Embryonic facial prominence (tissue), 1 donor: ENCODE data around the gene ZHX3.

Experiments
- DNase-seq: peaks from one replicate; pipeline ENCODE4 v3.0.0-alpha.2; 2016; ENCODE audit errors: extremely low spot score

Gene ZHX3

DNA sequence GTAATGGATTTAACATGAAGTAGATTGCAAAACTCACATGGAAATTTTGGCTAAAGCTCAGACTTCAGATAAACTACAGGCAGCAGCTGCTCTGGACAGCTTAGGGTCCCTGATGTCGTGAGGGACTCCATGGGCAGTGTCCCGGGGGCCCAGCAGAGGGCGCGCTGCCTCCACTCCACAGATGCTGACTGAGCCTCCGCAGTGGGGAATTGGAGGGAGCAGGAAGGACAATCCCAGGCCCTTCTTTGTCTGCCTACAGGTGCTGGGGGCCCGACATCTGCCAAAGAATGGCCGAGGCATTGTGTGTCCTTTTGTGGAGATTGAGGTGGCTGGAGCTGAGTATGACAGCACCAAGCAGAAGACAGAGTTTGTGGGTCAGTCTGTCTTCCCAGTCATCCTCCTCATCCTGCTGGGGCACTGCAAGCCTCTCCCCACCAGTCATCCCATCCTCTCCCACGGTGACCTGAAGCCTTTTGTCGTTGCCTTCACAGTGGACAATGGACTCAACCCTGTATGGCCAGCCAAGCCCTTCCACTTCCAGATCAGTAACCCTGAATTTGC is 144.3 kb downstream of the ZHX3 start:
- no peak for DNase-seq

DNA sequence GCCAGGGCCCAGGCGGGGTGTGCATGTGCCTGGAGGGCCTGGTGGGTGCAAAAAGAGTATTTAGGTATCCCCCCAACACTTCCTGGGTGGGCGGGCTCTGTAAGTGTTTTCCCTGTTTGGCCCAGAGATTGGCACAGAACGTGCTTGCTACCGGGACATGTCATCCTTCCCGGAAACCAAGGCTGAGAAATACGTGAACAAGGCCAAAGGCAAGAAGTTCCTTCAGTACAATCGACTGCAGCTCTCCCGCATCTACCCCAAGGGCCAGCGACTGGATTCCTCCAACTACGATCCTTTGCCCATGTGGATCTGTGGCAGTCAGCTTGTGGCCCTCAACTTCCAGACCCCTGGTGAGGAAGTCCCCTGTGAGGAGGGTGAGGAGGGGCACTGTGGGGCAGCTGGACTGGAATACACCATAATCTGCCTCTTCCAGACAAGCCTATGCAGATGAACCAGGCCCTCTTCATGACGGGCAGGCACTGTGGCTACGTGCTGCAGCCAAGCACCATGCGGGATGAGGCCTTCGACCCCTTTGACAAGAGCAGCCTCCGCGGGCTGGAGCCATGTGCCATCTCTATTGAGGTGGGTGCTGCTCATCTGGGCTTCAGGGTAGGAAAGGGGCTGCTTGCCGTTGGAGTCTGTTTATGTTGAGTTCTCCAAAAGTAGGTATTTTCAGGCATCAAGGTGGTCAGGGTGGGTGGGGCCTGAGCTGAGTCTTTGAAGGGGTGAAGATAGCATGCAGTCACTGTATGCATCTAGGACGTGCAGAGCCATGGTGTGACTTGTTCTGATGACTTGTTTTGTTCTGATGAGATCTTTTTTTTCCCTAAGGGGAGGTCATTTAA is 145.0 kb downstream of the ZHX3 start:
- DNase-seq, result no peak

DNA sequence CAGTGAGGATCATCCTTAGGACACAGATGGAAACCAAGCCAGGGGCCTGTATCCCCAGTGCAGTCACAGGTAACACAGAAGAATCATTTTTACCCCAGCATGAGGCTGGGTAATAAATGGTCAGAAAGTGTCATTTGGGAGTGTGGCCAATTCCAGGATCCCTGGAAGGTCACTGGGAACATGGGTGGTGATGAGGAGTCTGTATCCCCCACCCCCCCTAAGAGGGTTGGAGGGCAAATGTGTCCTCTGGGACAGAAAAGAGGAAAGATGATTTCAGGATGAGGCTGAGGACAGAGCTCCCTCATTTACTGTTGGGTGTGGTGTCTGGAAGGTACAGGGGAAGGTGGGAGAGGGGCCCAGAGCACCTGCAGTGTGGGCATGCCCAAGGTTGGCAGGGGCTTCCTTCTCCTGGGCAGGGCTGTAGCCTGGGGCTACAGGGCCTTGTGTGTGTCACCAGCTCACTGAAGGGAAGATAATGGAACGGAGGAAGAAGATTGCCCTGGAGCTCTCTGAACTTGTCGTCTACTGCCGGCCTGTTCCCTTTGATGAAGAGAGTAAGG is 145.7 kb downstream of the ZHX3 start:
- DNase-seq, result no peak

DNA sequence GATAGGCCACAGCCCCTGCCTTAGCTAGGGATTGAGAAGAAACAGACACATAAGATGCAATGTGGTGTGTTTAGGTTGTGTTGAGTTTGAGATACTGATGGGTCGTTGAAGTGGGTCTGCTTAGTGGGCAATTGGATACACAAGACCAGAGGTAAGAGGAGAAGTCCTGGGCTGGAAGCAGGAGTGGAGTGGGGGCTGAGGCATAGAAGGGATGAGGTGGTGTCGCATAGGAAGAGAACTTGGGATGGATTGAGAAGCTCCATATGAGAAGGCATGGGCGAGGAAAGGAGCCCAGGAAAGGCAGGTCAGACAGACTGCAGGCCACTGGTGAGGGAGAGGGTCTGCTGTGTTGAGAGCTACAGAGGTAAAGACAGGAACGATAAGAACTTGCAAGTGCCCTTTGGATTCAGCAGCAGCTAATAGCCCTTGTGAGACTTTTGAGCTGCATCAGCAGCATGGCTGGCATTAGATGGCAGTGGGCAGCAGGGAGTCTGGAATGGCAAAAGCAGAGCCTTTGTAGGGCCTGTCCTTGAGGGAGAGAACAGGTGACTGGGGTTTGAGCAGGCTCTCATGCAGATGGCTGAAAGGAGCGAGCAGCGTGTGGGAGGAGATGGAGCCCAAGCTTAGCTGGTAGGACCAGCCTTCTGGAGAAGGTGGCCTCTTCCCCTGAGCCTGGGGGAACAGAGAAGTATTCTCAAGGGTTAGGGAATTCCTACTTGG is 147.0 kb downstream of the ZHX3 start:
- DNase-seq, result no peak

DNA sequence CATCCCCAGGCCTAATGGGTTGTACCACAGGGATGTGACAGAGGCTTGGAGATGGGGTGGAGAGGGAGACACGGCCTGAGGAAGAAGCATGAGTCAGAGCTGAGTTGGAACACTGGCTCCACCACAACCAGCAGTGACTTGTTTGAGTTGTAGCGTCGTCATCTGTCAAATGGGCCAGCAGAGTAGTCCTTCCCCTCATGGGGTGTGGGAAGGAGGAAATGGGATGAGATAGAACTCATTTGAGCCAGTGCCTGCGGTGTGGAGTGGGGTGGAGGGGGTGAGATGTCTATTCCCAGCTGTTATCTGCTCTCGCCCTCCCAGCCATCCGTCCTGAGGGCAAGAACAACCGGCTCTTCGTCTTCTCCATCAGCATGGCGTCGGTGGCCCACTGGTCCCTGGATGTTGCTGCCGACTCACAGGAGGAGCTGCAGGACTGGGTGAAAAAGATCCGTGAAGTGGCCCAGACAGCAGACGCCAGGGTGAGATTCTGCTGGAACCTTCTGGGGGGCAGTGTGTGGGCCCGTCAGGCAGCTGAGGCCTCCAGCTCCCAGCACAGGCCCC is 147.7 kb downstream of the ZHX3 start:
- no peak for DNase-seq

DNA sequence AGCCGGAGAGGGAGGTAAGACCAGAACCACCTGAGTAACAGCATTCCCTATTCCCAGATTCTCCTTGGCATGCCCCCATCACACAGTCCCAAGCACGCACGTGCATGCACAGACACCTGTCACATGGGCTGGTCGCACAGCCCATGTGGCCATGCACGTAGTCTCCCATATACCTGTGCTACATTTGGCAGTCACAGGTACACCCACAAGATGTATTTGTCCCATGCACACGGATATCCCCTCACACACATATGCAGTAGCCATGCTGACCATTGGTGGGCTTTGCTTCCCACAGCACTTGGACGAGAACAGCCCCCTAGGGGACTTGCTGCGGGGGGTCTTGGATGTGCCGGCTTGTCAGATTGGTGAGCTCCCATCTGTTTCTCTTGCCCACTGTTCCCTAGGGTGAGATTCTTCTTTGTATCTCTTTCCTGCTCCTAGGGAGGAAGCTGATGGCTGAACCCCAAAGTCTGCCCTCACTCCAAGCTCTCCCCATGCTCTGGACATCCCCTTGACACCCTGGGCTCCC is 148.3 kb downstream of the ZHX3 start:
- no peak for DNase-seq

DNA sequence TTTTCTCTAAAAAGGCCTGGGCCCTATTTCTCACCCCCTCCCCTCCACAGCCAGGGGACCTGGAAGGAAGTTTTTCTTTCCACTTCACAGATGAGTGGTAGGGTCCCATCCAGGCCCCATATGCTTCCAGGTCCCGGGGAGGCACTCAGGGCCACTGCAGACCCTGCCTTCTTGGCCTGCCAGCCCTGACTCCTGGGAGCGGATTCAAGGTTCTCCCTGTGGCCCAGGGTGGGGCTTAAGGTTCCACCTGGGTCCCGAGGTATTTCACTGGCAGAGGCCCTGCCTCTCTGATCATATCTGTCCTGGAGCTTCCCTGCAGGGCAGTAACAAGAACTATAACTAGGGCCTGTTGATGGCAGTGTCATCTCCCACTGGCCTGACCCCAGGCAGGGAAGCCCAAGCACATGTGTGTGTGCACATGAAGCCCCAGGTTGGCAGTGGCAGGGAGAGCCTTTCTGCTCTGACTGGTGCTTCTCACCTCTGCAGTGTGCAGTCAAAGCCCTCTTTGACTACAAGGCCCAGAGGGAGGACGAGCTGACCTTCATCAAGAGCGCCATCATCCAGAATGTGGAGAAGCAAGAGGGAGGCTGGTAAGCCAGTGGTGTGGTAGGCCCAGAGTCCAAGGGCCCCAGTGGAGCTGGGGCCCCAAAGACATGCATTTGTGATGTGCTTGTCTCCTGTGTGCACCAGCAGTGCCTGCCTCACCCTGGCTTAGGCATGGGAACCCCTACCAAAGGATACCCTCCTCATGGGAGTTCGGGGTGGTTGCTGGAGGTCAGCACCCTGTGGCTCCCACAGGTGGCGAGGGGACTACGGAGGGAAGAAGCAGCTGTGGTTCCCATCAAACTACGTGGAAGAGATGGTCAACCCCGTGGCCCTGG is 149.0 kb downstream of the ZHX3 start:
- DNase-seq, result no peak

DNA sequence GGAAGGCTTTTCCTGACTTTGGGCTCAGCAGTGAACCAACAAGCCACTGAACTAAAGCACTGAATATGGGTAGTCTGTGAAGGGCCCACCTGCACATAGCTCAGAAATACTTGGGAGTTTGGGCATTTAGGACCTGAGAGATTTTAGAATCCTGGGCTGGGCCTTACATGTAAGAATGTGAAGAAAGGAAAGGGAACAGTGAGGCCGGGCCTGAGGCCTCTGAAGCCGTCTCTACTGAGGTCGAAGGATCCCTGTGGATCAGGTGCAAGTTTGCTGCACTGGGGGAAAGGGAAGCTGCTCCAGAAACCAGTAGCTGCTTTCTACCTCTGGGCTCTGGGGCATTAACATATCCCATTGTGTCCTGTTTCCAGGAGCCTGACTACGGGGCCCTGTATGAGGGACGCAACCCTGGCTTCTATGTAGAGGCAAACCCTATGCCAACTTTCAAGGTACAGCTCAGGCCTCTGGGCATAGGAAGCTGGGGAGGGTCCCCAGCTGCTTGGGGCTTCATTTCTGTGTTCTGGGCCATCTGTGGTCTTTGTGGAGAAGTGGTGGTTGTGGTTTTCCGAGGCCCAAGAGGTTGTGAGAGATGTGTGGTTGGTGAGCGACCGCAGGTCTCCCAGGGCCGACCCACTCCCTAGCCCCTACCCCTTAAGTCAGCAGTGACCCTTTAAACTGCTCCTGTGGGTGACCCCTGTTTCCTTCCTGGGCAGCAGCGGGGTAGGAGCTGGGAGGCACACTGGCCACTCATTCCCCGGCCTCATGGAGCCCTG is 149.9 kb downstream of the ZHX3 start:
- DNase-seq, result no peak

DNA sequence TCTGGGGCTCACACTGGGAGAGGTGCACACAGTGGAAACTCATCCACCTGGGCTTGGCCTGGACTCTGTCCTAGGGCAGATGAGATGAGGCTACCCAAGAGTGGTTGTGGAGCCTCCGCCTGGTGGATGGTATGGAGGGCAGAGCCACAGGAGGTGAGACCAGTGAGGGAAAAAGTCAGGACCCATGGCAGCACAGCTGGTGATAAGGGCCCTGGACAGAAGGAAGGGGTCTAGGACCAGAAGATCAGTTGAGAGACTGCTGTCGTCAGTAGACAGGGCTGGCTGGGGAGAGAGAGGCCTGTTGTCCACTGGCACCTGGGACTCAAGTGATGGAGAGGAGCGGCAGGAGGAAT is 150.4 kb downstream of the ZHX3 start:
- DNase-seq, result no peak

DNA sequence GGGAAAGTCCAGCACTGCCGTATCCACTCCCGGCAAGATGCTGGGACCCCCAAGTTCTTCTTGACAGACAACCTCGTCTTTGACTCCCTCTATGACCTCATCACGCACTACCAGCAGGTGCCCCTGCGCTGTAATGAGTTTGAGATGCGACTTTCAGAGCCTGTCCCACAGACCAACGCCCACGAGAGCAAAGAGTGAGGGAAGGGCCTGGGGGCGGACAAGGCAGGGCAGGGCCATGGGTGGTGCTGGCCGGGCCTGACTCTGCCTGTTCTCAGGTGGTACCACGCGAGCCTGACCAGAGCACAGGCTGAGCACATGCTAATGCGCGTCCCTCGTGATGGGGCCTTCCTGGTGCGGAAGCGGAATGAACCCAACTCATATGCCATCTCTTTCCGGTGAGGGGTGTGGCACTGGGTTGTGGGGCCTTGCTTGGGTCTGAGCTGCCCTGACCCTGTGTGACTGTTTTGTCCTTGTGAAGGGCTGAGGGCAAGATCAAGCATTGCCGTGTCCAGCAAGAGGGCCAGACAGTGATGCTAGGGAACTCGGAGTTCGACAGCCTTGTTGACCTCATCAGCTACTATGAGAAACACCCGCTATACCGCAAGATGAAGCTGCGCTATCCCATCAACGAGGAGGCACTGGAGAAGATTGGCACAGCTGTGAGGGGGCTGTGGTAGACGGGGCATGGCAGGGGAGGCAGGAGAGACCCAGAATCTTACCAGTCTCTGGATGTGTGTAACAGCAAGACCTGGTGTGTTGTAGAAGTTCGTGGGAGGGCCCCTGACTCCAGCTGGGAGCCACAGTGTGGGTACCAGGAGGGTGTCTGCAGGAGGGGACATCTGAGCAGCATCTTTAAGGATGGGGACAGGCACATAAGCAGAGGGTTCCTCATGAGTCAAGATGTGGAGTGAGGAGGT is 151.1 kb downstream of the ZHX3 start:
- no peak for DNase-seq

DNA sequence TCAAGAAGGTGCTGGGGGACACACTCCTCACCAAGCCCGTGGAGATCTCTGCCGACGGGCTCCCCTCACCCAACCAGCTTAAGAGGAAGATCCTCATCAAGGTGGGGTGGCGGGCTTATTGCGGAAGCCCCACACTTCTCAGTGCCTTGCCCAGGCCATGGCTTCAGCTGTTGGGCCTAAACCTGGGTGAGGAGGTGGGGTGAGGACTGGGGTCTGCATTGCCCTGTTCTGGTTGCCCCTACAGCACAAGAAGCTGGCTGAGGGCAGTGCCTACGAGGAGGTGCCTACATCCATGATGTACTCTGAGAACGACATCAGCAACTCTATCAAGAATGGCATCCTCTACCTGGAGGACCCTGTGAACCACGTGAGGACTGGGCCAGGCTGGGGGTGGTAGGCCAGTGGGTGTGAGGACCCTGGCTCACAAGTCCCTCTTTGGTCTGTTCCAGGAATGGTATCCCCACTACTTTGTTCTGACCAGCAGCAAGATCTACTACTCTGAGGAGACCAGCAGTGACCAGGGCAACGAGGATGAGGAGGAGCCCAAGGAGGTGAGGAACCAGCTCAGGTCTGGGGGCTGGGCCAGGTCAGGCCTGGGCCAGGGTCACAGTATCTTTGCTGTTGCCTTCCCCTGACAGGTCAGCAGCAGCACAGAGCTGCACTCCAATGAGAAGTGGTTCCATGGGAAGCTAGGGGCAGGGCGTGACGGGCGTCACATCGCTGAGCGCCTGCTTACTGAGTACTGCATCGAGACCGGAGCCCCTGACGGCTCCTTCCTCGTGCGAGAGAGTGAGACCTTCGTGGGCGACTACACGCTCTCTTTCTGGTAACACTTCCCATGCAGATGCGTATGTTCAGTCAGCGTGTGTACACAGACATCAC is 152.3 kb downstream of the ZHX3 start:
- DNase-seq, result no peak

DNA sequence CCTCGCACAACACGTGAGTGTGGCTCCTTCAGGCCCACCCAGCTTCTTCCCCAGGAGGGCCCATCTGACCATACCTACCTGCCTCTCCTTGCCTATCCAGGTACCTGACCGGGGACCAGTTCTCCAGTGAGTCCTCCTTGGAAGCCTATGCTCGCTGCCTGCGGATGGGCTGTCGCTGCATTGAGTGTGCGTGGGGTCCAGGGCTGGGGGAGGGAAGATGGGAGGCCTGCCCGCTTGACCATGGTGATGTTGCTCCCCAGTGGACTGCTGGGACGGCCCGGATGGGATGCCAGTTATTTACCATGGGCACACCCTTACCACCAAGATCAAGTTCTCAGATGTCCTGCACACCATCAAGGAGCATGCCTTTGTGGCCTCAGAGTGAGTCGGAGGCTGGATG is 153.7 kb downstream of the ZHX3 start:
- no peak for DNase-seq

DNA sequence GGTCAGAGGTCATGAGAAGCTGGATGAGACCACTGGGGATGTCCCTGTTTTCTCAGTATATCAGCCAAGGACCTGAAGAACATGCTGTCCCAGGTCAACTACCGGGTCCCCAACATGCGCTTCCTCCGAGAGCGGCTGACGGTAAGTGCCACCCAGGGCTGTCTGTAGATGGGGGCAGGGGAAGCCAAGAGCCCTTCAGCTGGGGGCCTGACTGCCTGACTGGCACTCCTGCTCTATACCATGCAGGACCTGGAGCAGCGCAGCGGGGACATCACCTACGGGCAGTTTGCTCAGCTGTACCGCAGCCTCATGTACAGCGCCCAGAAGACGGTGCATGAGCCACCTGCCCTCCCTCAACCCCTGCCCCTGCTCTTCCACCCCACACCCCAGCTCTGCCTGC is 155.1 kb downstream of the ZHX3 start:
- DNase-seq, result no peak

DNA sequence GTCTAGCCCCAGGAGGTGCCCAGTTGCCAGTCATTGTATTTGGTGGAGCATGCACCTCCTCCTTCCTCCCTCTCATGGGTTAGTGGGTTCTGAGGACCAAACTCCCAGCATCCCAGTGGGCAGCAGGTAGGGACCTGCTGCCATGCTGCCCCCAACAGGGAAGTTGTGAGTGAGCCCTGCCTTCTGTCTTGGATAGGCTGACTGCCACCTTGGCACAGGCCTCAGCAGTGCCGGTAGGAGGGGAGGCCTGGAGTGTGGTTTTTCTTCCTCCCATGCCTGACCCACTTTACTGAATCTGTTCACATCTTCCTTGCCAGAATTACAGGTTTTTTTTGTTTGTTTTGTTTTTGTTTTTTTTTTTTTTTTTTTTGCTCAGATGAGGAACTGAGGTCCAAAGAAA is 155.6 kb downstream of the ZHX3 start:
- no peak for DNase-seq

DNA sequence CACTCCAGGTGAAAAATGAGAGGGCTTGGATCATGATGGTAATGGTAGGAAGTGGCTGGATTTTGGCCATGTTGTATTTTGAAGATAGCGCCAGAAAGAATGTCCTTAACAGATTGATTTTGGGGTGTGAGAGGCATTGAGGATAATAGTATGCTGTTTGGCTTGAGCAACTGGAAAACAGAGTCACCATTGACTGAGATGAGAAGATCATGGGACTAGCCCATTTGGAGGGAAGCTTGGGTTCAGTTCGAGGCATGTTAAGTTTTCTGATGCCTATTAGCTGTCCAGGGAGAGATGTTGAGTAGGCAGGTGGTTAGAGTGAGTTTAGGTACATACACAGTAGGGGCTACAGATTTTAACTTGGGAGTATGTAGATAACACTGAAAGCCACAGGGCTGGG is 156.8 kb downstream of the ZHX3 start:
- DNase-seq, result no peak

DNA sequence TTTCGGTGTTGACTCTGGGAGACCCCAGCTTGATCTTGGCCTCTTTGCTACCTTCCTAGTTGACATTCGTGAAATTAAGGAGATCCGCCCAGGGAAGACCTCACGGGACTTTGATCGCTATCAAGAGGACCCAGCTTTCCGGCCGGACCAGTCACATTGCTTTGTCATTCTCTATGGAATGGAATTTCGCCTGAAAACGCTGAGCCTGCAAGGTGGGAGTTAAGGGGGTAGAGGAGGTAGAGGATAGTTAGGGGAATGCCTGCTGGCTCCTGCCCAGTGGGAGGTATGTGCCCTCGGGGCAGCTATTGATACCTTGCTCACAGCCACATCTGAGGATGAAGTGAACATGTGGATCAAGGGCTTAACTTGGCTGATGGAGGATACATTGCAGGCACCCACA is 158.0 kb downstream of the ZHX3 start:
- DNase-seq, result no peak

DNA sequence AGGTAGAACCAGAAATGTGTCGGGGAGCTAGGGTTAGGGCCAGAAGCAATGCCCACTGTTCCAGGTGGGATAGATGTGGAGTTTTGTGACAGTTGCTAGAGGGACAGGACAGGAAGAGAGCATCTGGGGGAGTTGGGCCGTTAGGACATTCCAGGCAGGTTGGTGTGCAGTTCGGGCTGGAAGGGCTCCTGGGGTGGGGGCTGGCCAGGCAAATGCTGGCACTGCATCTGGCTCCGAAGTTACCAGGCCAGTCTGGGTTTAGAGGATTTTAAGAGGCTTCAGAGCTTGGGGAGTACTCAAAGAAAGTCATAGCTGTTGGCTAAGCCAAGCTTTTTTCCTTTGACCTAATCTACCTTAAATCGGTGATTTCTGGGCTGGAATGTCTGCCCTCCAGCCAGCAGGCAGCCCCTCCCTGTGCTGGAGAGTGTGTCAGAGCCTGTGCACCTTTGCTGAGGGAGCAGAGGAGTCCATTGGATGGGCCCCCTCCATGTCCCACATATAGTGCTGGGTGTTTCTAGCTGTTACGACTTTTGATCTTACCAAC is 159.4 kb downstream of the ZHX3 start:
- DNase-seq, result no peak

DNA sequence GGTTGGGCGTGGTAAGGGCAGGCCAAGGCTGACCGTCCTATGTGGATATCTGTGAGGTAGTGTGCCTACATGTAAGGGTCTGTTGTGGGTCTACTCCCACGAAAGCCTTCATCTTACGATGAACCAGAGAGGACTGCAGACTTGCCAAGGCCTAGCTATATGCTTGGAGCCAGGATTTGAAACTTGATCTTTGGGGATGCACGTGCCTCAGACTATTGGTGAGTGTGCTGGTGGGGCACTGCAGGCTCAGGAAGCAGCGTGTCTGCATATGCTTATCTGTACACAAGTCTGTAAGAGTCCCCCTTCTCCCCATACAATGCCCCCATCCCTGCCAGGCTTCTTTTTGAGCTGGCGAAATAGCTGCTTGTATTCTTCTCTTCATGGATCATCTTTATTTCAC is 162.3 kb downstream of the ZHX3 start:
- DNase-seq, result no peak
